DMS153 treated with DMSO at 0.1 percent for 48 hours (cell line): ENCODE measurements around the gene HJURP.

Experiments
- DNase-seq: peaks from one replicate; lab custom pipeline; 2025; ENCODE audit not compliant: unreplicated experiment; lab: John Stamatoyannopoulos, UW

HJURP gene

DNA sequence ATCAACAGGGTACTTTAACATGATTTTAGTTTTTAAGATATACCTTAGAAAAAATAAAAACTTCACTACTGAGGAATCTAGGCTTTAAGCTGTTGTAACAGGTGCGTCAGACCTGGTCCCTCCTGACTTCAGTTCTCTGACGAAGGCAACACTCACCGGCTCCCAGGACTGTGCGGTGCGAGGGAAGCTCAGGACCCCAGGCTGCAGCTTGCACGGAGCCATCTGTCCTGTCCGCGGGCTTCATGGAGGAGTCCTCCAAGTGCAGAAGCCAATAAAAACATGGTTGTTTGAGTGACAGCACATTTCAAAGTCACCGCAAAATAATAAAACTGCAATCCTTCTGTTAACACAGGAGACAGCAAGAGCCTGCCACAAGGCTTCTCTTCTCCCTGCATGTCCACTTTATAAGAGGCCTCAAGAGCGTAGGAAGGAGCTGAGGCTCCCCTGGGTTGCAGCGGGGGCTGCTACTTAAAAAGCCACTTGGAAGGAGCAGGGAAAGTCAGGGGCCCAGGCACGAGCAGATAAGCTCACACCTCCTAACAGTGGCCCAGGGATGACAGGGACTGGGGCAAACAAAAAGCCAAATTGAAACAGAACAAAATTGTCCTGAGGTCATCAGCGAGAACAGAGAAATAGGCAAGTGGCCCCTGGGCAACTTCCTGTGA lies 4.6 kb downstream of the HJURP start:
- no peak for DNase-seq

DNA sequence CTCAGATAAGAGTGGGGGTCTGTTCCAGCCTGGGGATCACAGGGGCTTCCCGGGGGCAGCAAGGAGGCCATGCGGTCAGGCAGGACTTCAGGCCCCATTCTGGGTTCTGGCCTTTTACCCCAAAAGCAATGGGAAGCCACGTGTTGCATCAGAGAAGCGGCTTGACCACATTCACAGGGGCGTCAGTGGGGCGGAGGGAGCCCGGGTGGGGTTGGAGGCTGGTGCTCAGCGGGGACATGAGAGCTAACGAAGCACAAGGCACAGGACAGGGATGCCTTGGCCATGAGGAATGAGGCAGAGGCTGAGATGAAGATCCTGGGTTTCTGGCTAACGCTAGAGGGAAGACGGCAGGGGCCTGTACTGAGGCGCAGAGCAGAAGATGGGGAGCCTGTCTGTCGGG lies 6.1 kb downstream of the HJURP start:
- no peak for DNase-seq

DNA sequence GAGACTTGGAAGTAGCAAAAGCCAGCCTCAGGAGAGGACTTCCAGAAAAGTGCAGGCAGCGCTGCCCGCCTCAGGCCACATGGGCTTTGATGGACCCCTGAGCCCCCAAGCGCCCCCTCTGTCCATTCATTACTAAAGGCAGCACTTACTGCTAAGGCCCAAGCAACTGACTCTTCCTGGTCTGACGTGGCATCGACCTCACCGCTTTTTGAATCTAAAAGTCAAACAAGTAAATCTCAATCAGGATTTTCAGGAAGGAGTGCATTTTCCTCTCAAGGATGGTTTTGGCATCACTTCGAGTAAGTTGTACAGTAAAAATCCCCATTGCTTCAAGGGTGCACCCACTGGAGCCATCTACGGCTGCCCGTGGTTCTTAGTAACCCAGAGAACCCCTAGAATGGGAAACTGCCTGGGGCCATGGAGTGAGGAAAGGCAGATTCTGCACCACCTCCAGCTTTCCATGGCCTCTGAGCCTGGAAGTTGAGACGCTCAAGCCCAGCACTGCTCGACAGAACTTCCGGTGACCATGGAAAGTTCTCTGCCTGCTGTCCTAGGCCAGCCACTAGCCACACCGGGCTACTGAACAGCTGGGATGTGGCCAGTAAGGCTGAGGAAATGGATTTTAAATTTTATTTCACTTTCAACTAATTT lies 7.0 kb downstream of the HJURP start:
- DNase-seq, result no peak

DNA sequence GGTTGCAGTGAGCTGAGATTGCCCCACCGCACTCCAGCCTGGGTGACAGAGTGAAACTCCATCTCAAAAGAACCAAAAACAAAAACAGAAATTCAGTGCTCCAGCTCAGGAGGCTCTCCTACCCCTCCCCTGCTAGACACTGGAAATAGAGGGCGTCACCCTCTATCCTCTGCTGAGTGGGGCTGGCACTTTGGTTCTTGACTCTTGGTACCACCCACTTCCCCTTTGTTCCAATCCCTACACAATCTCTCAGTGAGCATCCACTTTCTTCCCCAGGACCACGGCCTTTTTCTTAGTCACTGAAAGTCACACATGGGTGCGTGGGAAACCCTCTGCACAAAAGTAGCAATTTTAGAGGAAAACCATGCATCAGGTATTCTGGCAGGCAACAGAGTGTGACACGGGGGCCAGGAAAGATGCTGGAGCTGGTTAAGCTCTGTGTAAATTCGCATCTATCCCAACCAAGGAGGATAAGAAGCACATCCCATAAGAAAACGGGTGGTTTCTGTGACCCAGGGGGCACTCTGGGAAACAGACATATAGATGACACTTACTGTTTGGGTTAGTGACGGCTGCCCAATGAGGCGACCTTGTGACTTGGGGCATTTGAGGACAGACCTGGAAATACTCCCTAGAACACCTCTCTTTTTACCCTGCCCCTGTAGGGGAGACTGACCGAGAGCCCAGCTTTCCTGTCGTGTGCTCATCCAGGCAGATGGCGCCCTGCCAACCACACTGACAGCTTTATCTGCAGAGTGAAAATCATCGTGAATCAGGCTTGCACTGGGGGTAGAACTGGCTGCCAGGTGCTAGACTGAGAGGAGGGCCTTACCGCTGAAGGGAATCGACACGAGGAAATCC lies 7.7 kb downstream of the HJURP start:
- no peak for DNase-seq

DNA sequence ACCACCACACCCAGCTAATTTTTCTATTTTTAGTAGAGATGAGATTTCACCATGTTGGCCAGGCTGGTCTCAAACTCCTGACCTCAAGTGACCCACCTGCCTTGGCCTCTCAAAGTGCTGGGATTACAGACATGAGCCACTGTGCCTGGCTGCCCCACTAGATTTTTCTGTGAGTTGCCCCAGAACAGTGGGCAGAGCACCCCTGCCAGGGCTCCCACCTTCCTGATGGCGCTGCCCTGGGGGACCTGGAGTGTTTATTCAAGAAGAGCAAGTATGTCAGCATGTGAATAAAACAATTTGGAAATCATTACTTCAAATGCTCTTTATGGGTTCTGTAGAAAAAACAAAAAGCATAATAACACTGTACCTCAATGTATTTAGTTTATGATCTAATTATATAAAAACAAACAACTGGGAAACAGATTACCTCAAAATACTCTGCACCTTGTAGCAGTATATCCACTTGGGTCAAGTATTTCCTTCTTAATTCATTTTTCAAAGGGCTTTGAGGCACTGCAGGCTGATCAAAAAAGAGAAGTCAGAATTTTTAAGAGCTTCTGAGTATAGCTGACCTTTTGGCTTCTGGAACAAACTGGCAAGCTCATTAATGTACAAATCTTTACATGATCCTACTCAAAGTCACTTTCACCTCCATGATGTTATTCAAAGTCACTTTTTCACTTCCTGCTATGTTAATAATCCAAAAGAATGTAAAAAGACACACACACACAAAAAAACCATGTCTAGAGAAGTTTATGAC lies 8.9 kb downstream of the HJURP start:
- DNase-seq, result no peak

DNA sequence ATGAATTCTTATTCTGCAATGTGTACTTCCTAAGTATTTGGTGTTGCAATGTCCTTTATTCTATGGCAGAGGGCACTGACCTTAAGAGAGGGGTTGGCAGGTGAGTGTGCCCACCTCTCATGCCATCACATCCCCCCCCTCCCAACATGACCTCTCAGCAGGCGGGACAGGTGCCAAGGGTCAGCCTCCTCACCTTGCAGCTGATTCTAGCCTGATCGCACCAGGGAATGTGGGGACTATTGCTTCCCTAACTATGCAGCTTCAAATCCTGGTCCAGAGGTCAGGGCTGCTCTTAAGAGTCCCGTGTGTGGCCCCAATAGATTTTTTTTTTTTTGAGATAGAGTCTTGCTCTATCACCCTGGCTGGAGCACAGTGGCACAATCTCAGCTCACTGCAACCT lies 9.5 kb downstream of the HJURP start:
- DNase-seq, result no peak

DNA sequence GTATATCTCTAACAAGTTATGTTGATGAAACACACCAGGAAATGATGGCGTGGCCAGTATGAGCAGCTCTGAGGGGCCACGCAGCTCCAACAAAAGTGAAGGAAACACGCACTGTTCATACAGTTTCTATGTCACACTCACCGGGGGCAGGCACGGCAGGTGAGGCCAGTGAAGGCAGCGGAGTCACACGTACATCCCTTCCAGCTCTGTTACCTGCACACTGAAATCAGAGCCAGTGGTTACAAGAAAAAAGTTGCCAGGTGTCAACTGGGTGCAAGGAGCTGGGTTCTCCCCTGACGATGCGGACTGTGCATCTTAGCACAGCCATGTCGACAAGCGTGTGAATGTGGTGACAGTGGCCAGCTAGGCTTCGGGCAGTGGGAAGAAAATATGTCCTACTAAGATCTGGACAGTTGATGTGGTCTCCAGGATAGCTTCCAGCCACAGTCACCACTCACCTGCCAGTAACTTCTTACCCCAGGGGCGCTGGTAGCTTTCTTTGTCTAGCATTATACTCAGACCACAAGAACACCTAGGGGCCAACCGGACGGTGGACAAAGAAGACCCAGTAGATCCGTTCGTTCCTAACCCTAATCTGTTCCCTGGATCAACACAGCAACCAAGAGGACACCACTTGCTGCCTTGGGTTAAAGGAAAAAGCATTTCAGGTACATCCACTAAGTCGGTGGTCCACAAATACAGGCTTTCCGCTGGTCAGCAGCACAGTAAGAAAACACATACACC lies 10.1 kb downstream of the HJURP start:
- no peak for DNase-seq

DNA sequence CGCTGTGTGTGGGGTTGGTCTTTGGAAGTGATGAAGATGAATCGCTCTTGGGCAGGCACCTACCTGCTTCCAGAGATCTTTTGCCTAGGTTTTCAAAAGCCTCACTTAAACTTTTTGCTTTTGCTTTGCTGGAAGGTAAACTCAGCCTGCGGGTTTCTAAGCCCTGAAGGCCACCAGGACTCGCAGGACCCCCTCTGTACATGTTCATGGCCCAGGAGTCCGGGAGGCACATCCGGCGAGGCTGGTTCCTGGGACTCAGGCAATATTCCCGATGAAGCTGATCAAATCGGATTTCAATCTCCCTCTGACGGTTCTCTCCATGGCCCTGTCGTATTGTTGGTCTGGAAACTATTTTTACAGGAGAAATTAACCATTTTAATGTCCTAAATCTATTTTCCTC lies 13.2 kb downstream of the HJURP start:
- no peak for DNase-seq

DNA sequence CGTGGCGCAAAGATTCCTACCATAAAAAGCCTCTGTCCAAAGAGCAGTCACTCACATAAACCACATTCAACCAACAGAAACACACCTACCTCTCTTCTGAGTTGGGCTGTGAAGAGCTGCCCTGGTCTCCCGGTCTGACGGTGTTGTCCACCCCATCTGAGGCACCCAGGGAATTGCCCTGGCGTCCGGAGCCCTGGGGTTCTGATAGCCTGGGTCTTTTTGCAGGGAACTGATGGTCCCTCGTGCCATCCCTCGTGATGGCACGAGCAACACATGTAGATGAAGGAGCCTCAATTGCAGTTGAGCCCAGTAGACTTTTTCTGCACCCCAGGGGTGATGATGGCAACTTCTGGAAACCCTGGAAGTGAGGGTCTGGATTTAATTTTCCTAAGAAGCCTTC lies 13.8 kb downstream of the HJURP start:
- no peak for DNase-seq

DNA sequence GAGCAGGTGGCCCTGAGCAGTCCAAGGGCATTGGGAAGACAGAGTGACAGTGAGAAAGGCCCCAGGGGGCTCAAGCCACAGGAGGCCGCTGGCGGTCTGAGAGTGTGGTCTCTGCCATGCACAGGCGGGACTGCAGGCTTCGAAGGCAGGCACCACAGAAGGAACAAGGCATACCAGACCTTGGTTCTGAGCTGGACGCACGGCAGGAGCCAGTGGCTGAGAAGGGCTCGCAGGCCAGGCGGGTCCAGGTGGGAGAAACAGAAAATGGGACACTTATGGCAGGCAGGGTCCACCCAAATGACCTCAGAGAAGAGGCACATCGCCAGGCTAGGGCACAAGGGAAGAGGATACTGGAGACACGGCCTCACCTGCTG lies 14.9 kb downstream of the HJURP start:
- DNase-seq, result no peak

DNA sequence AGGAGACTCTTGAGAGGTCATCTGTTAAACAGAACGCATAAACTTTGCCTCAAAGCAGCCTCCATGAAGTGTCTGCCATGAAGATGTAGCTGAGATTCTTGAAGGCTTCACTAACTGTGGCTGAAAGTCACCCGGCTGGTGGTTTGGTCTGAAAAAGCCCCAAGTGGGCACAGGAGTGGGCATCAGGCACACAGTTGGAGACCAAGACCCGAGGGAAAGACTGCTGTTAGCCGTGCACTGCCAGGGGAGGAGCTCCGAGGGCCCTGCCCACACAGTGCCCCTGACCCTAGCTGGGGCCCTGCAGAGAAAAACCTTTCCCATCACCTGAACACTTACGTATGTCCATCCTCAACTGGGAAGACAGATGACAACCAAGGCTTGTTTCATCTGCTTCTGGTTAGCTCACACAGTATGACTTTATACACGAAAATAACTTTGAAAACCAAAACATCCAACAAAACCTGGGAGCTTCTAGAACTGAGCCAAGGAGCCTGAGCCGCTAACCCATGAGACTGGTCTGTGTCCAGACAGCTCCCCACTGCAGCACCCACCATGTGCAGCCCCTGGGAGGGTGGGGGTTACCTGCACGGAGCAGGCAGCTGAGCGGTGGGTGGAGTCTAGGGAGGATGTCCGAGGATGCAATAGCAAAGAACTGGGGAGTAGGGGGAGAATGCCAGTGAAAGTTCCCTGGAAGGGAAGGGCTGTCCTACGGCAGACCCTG lies 15.4 kb downstream of the HJURP start:
- no peak for DNase-seq

DNA sequence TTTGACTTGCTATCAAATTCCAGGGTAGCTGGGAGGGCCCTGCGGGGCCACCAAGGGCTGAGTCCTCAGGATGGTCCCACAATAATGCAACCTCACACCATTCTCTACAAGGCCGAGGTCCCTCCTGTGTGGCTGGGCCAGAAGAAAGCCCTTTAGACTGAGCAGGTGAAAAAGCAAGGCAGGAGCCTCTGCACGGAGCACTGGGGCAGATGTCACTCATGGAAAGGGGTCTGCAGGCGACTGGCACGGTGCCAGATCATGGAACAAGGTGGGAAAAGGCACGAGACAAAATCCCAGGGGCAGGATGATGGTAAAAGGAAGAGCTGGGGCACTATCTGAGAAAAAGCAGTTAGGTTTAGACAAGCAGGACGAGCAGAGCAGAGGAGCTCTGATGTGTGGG lies 16.1 kb downstream of the HJURP start:
- DNase-seq, result no peak

DNA sequence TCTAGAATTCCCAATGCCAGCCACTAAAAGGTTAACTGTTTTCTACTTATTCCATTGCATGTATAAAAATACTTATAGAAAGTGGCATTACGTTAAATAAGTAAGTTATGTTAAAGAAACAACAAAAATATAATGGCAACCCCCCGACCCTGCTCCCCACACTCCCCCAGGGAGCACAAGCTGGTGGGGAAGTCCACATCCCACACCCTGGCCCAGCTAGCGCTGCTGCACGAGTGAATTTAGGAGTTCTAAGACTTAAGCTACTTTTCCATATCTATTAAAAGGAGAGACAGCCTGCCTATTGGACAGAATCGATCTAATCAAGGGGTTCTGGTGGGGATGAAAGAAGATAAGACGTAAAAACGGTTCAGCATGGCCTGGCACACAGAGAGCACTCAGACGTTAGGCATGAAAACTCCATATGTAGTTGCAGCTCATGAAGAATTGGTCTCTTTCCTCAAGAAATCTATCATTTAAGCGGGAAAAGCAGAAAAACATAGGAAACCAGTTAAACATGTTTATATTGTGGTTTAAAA lies 16.6 kb downstream of the HJURP start:
- DNase-seq, result no peak

DNA sequence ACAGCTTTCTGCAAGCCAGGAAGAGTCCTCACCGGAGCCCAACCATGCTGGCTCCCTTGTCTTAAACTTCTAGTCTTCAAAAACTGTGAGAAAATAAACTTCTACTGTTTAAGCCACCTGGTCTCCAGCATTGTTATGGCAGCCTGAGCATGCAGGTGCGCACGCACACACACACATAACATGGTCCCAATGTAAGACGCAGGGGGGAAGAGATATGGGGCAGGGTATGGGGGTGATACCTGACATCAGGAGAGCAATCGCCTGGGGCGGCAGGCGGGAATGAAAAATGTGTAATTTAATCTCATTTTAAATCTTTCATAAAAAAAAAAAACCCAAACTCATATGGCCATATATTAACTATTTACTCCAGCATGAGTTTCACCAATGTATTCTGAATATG lies 18.0 kb downstream of the HJURP start:
- no peak for DNase-seq

DNA sequence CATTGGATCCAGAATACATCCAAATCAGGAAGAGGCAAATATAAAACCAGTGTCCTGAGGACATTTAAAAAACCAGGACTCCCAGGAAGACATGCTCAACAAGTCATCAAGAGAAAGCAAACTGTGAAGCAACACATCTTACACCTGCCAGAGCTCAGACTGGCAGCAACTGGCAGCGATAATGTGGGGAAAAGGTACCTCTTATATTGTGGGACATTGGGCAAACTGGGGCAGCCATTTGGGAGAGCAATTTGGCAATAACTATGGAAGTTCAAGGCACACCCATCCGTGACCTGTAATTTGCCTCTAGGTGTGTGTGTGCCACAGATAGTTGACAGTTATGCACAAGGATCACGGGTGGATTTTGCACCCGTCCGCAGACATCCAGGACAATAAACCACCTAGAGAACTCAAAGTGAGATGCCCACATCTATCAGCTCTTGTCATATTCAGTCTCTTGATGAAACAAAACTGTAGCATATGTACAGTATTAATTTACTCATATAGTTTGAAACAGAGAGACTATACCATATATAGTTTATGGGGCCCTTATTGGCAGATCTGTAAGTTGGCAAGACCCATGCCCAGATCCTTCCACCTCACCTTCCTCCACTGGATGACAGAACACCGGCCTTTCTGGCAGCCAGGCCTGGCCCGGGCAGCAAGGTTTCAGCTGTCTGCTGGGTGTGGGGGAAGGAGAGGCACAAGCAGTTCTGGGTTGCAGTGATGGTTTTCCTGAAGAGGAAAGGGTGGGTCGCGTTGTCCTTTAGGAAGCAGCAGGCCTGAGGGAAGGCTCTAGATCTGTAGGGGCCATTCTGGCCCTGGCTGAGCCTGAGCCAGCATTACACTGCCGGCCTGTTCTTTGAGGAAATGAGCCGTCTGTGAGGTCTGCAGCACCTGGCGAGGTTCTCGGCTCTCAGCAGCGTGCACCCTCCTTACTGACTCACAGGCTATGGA lies 18.8 kb downstream of the HJURP start:
- DNase-seq, result no peak

DNA sequence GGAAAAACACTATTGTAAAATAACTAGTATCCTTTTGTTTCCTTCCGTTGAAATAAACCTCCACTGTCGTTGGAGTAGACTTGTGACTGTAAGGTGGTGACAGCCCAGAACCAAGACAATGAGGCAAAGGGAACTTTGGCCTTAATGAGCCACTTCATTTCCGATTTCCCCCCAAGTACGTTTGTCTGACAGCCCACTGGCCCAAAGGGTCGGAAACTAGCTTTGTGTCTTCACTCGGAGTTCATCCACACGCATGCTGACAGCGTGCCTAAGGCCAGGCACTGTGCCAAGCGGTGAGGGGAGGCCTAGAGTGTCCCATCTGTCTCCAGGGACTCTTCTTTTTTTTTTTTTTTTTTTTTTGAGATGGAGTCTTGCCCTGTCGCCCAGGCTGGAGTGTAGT lies 21.0 kb downstream of the HJURP start:
- no peak for DNase-seq

DNA sequence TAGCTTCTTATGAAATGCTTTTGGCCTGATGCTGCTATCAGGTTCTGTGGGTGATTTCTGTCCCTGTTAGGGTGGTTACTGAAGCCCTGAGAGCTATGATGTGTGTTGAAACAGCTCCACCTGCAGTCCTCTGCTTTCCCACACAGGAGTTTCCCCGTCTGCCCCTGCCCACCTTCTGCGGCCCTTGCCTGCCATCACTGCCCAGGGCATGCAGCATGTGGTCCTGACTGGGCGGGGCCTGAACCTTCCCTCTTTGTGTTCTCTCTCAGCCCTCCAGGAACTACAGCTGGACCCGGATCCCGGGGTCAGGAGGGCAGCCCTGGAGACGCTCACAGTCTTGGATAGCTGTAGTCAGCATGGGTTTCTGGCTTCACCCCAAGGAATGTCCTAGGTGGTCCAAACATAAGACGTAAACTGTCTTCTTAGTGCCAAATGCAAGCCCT lies 21.4 kb downstream of the HJURP start:
- DNase-seq, result peak; percentile 41

DNA sequence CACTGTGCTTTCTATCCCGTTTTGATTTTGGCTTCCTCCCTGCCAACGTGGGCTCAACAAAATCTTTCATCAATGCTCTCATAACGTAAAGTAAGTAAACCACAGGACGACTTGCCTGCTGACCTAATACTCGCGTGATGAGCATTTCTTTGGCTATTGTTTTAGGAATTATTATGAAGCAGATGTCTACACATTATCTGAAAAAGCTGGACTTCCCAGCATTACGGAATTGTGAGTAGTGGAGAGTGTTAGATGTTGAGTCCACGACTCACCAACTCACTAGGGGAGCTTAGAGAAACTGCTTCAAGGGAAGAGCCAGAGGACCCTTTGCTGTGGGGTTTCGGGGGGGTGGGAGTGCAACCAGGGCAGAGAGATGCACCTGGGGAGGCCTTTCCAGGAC lies 21.9 kb downstream of the HJURP start:
- no peak for DNase-seq

DNA sequence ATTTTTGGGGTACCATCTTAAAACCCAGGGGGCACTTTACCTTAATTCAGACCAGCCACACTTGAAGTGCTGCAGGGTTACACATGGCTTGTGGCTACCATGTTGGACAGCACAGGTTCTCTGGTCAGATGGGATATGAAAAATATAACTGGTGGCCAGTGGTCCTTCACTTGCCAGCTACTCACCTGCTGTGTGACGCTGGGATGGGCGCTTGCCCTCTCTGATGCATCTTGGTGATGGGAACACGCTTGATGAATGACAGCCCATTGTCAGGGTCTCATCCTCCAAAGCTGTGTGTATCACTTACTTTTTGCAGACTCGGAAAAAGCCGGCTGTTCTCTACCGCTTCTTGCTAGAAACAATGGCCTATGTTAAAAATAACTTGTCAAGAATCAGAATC lies 22.5 kb downstream of the HJURP start:
- DNase-seq, result no peak
